GM21423 (cell line): Measurements from ENCODE around the gene PRR19.
"Not testable (repeated sequence)": the region's sequence is repeated elsewhere in the genome, so short reads cannot be mapped to it uniquely, and the experiment has no call there.

Source experiments
- ATAC-seq: cut with Tn5 transposase; IDR thresholded peaks from one replicate; pipeline ENCODE4 v1.9.1; 2021; ENCODE audit warnings: mild to moderate bottlenecking, moderate library complexity; ENCODE audit not compliant: unreplicated experiment

The PRR19 gene

DNA sequence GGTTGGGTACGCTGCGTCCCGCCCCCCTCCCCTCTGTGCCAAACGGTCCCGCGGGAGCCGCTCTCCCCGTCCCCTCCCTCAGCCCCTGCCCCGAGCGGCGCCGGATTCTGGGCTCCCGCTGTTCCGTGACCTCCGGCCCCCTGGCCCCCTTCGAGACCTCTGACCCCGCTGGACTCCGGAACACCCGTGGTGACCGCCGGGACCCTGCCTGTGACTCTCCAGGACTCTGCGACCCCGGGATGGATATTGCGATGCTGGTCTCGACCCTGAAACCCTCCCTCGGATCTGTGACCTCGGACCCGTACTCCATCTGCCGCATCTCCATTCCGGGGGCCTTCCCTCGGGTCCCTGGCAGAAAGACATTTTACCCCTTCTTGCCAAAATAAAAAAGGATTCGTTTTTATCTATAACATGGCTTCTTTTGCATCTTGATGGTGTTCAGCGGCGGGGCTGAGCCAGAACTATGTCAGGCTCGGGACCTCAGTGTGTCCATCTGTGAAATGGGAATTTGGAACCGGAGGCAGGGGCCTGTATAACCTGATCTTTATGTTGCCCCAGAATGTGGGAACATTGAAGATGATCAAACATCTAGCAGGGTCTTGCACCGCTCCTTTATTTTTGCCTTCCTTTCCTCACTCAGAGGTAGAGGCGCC, 22.8 kb downstream of the PRR19 start:
- no peak for ATAC-seq

DNA sequence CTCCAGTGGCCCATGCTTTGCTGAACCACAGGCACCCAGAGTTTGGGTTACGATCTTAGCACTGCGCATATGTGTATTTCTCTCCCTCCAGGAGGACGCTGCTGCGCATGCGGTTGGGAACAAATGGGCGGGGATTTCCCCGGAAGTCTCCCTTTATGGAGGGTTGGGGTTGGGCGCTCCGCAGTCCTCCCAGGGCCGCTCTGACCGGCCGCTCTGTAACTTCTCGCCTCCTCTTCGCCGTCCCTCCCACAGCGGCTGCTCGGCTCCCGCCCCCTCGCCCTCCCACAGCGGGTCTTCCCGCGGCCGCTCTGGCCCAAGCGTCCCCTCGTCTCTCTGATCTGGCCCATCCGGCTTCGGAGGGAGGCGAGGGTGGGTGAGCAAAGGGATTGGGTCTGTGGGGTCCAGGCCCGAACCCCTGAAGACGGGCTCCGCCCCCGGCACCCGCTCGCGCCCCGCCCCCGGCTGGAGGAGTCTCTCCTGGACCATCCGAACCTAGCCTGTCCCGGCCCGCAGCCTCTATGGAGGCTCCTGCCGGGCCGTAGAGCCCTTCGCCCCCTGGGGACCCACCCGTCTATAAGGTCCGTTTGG, 23.5 kb downstream of the PRR19 start, which contains the start of gene MEGF8:
TSS of gene MEGF8 (plus strand) at position 328 of the 588 bp plus-strand sequence. CDS start 609 bp downstream, outside the sequence.
- ATAC-seq, result peak; percentile 92

DNA sequence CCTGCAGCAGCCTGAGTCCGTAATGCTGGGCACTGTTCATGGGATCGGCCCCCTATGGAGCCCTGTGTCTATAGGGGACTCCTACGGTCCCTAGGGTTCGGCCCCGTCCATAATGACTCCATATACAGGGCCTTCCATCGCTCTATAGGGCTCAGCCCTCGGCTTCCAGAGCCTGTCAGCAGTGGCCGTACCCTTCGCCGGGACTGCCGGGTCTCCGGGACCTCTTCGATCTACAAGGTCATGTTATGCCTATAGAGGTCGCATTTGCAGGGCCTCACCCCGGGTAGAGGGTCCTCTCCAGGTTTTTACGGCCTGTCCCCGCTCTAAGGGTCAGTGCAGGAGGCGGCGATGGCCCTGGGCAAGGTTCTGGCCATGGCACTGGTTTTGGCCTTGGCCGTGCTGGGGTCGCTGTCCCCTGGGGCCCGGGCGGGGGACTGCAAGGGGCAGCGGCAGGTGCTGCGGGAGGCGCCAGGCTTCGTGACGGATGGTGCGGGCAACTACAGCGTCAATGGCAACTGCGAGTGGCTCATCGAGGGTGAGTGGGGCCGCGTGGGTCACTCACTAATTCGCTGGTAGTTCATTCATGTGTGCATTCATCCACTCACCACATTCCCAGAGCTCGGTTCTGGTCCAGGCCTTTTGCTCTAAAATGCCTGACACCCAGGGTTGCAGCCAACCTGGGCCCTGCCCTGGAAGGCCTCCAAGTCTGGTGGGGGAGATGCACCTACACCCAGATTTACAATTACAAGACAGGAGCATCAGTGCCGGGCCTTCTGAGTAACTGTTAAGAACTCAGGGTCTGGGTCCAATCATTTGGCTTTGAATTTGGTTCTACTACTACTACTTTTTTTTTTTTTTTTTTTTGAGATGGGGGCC, 24.2 kb downstream of the PRR19 start:
- peak; percentile 4 for ATAC-seq

DNA sequence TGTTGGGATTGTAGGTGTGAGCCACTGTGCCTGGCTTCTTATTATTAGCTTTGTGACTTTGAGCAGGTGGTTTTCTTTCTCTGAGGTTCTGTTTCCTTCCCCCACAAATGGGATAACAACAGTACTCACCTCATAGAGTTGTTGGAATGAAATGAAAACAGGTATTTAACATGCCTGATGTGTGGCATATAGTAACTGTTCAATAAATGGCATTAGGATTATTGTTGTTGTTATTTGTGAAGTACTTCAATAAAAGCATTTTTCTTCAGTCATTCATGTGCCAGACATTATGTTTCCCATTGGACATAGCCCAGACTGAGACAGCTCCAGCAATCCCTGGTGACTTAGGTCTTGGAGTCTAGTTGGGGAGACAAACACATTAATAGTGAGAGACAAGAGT, 25.0 kb downstream of the PRR19 start:
- ATAC-seq, result no peak

DNA sequence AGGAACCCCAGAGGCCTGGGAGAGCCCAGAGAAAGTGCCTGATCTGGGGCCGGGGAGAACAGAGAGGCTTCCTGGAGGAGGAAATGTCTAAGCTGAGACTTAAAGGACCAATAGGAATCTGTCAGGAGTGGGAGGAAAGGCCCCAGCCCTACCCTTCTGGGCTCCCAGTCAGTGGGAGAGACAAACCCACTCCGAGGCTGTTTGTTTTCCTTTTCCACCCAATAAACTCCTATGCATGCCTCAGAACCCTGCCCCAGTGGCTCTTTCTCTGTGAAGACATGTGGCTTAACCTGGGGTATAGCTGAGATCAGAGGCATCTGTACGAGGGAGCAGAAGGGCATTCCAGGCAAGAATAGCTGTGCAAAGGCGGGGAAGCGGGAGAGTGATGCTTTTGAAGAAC, 25.4 kb downstream of the PRR19 start:
- no peak for ATAC-seq

DNA sequence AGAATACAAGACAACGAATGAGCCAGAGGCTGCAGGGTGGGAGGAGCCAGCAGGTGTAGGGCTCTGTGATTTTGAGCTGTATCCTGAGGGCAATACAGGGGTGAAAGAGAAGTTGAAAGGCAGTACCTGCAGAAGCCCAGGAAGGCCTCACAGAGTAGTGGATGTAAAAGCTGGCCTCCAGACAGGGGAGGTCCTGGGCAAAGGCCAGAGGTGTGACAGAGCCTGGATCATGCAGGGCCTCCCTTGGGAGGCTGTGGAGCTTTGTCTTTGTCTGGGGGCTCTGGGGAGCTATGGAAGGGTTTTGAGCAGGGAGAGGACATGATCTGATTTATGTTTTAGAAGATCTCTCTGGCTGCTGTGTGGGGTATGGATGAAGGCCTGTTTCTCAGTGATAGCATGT, 26.2 kb downstream of the PRR19 start:
- ATAC-seq, result no peak

DNA sequence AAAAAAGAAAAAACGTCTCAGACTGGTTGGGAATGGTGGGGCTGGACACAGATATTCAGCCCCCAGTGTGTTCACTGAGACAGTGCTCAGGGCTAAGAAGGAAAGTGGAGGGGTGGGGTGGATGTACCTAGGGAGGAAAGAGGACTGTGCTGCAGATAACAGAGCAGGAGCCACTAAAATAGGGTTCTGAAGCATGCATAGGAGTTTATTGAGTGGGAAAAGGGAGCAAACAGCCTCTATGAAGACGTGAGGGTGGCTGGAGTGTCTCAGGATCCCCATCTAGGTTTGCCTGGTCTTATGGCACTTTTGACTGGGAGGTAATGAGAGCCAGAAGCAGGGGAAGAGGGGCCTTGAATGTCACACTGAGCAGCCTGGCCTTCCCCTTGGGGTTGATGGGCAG, 26.9 kb downstream of the PRR19 start:
- ATAC-seq, result no peak

DNA sequence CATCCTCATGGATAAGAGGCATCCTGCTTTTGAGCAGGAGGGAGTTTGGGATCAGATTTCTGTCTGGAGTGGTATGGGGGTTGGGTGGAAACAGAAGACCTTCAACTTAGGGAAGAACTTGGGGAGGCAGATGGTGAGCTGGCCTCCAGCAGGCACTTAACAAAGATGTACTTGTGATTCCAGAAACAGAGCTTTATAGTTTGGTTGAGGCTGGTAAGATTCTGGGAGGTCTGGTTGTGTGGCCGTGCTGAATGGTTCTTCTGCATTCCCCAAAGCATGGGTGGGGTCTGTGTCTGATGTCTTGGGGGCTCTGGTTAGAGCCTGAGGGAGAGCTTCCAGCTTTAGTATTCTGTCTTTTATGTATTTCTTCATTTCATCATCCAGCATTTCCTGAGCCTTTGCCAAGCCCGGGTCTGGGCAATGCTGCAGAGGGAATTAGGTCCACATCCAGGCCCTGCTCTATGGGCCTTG, 28.3 kb downstream of the PRR19 start:
- ATAC-seq, result no peak

DNA sequence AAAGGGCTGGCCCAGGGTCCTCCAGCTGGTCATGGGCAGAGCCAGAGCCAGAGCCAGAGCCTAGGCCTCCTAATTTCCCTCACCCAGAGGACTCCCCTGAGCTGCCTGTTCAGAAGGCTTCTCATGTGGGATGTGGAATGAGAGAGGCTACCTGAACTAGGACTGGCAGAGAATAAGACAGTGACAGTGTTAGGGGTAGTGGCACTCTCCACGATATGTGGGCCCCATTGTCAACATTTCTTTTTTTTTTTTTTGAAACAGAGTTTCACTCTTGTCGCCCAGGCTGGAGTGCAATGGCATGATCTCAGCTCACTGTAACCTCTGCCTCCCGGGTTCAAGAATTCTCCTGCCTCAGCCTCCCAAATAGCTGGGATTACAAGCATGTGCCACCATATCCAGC, 29.4 kb downstream of the PRR19 start:
- not testable (repeated sequence) for ATAC-seq

DNA sequence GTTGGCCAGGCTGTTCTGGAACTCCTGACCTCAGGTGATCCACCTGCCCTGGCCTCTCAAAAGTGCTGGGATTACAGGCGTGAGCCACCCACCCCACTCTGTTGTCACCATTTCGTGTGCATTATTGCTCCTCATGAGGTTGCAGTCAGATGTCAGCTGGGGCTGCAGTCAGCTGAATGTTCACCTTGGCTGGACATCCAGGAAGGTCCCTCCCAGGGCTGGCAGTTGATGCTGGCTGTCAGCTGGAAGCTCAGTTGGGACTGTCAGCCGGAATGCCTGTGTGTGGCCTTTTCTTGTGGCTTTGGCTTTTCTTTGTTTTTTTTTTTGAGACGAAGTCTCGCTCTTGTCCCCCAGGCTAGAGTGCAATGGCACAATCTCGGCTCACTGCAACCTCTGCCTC, 30.1 kb downstream of the PRR19 start:
- ATAC-seq, result no peak

DNA sequence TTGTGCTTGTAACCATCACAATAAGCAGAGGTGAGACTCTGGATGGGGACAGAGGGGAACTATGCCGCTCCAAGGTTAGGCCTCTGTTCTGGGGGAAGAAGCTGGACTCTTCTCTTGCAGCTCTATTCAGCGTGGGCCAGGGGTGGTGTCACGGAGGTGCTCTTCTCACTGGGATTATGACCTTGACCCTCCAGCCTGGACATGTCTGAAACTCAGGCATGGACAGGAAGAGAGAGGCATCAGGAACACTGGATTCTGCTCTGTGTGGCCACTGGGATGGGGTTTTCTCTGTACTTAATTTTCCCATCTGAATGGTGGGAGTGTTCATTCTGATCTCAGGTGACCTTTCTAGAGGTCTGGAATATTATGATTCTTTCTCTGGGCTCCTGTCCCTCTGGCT, 31.1 kb downstream of the PRR19 start:
- no peak for ATAC-seq

DNA sequence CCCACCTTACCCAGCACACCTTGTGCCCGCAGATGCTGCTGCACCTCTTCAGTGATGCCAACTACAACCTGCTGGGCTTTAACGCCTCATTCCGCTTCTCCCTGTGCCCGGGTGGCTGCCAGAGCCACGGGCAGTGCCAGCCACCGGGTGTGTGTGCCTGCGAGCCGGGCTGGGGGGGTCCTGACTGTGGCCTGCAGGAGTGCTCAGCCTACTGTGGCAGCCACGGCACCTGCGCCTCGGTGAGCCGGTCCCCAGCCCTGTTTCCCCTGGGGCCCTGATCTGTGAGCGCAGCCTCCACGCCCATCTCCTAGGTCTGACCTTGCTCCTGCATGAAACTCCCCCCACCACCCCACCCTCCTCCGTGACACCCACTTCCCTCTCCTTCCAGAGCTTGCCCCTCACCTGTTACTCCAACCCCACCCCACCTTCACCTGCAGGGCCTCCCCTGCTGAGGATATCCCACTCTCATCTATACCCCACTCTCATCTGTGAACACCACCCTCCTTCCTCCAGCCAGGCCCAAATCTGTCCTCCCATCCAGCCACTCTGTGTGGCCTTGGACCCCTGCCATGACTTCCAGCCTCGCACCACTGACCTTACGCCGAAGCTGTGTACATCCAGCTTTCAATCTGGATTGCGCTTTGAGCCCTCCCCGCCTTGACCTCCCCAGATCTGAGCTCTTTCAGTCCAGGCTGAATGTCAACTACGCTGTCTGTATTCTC, 32.2 kb downstream of the PRR19 start:
- no peak for ATAC-seq

DNA sequence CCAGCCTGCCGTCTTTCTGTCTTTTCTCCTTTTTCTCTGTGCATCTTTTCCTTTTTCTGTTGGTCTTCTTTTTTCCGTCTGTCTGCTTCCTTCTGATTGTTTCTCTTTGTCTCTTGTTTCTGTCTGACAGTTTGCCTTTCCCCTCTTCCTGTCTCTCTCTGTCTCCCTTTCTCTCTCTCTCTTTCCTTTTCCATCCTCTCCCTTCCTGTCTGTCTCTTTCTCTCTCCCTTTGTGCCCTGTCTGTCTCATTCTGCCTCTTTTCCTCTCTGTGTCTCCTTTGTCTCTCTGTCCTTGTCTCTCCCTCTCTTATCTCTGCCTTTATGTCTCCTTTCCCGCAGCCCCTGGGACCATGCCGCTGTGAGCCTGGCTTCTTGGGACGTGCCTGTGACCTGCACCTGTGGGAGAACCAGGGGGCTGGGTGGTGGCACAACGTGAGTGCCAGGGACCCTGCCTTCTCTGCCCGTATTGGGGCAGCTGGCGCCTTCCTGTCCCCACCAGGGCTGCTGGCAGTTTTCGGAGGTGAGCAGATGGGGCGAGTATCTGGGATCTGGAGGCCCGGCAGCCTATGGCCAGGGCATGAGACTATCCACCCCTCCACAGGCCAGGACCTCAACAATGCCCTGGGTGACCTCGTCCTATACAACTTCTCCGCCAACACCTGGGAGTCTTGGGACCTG, 32.9 kb downstream of the PRR19 start:
- no peak for ATAC-seq

DNA sequence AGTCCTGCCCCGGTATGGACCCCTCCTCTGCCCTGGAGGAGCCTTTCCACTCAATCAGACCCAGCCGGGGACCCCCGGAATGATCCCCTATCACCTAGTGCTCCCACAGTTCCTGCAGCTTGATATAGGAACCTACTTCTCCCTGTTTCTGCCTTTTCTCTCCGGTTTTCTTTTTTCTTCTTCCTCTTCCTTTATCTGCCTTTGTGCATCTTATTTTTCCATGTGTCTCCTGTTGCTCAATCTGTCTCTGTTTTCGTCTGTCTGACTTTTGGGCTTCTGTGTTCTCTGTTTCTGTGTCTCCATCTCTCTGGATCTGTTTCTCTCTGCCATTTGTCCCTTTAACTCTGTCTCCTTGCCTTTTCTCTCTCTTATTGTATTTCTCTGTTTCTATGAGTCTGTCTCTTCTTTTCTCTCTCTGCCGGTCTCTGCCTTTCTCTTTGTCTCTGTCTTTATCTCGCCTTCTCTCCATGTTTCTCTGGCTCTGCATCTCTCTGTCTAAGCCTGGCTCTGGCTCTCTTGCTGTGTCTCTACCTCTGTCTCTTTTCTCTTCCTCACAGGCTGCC, 33.5 kb downstream of the PRR19 start:
- no peak for ATAC-seq

DNA sequence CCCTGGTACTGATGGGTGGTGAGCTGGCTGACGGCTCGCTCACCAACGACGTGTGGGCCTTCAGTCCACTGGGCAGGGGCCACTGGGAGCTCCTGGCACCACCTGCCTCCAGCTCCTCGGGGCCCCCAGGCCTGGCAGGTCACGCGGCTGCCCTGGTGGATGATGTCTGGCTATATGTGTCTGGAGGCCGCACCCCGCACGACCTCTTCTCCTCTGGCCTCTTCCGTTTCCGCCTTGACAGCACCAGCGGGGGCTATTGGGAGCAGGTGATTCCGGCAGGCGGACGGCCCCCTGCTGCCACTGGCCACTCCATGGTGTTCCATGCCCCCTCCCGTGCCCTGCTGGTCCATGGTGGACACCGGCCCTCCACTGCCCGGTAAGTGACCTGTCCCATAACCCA, 34.0 kb downstream of the PRR19 start:
- no peak for ATAC-seq

DNA sequence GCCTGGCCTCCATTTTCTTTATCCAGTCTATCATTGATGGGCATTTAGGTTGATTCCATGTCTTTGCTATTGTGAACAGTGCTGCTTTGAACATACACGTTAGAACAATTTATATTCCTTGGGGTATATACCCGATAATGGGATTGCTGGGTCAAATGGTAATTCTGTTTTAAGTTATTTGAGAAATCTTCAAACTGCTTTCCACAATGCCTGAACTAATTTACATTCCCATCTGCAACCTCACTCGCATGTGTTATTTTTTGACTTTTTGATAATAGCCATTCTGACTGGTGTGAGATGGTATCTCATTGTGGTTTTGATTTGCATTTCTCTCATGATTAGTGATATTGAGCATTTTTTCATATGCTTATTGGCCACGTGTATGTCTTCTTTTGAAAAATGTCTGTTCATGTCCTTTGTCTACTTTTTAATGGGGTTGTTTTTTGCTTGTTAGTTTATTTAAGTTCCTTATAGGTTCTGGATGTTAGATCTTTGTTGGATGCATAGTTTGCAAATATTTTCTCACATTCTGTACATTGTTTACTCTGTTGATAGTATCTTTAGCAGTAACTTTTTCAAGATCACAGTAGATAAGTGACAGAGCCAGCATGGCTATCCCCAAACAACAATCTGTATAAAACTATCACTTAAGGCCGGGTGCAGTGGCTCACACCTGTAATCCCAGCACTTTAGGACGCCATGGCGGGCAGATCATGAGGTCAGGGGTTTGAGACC, 37.4 kb downstream of the PRR19 start:
- not testable (repeated sequence) for ATAC-seq

DNA sequence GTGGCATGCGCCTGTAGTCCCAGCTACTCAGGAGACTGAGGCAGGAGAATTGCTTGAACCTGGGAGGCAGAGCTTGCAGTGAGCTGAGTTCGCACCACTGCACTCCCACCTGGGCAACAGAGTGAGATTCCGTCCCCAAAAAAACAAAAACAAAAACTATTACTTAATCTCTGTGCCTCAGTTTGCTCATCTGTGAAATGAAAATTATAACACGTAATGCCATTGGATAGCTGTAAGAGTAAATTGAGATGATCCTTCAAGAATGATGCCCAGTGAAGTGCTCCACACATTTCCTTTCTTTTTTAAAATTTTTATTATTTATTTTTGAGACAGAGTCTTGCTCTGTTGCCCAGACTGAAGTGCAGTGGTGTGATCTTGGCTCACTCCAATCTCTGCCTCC, 38.0 kb downstream of the PRR19 start:
- not testable (repeated sequence) for ATAC-seq

DNA sequence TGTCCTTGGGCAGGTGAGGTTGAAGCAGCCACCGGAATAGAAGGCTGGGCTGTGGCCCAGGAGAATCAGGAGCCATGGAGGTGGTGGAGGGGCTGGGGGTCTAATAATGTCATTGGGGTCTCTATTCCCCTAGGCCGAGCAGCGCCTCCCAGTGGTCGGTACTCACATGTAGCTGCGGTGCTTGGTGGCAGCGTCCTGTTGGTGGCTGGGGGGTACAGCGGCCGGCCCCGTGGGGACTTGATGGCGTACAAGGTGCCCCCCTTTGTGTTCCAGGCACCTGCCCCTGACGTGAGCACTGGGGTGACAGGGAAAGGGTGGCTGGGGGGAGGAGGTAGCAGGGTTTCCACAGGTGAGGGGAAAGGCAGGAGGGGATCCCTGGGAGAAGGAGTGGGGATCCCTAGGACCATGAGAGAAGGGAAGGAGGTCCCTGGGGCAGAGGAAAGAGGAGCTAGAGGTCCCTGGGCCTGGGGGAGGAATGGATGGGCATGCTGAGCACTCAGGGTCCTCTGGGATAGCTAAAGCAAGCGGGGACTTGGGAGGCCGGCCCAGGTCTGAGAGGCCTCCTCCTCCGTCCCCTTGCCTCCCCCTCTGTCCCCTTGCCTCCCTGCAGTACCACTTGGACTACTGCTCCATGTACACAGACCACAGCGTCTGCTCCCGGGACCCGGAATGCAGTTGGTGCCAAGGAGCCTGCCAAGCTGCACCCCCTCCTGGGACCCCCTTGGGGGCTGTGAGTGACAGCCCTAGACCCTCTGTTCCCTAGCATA, 41.6 kb downstream of the PRR19 start:
- ATAC-seq, result no peak
